WERI-Rb-1 (cell line): Measurements from ENCODE around the gene LEFTY1.
A peak's percentile ranks its signal among the peaks of the same experiment; 100 is the strongest.

Source experiments
- DNase-seq: peaks from one replicate; pipeline ENCODE4 v3.0.0-alpha.2; 2020
- H3K27ac ChIP-seq: fragments of 250-450 bp; sonication (Bioruptor Pico); 2 replicates; pipeline ENCODE4 v1.5.1; 2020; ENCODE audit warnings: mild to moderate bottlenecking, moderate library complexity
- H3K27me3 ChIP-seq: fragments of 250-450 bp; sonication (Bioruptor Pico); 2 replicates; pipeline ENCODE4 v1.5.1; 2021; ENCODE audit warnings: mild to moderate bottlenecking, low read depth, moderate library complexity; ENCODE audit not compliant: insufficient read depth, severe bottlenecking
- H3K36me3 ChIP-seq: fragments of 250-450 bp; sonication (Bioruptor Pico); 2 replicates; pipeline ENCODE4 v1.5.1; 2020; ENCODE audit warnings: mild to moderate bottlenecking, moderate library complexity
- H3K4me3 ChIP-seq: 2 replicates; pipeline ENCODE4 v1.5.1; 2011; ENCODE audit warnings: low read depth, mild to moderate bottlenecking, control low read depth, low read length
- H3K9me3 ChIP-seq: fragments of 250-450 bp; sonication (Bioruptor Pico); 2 replicates; pipeline ENCODE4 v1.5.1; 2021; ENCODE audit warnings: mild to moderate bottlenecking, moderate library complexity; ENCODE audit not compliant: severe bottlenecking
- CTCF ChIP-seq: IDR thresholded peaks from 2 replicates; pipeline ENCODE4 v1.5.1; 2011; ENCODE audit warnings: low read depth, mild to moderate bottlenecking, control low read depth, inconsistent platforms, low read length

The LEFTY1 gene

GRCh38 chr1:225875044-225875815 is 13.7 kb downstream of the LEFTY1 start:
- DNase-seq, result peak; percentile 85
- Histone ChIP-seq H3K9me3 (no peaks in the 10 kb centered on the region), H3K36me3 (no peaks in the 10 kb centered on the region), H3K4me3 (no peak overlapping the region), H3K27ac (peak overlapping the region; percentile 76), H3K27me3 (no peaks in the 10 kb centered on the region)
- no peak for TF ChIP-seq CTCF

DNA sequence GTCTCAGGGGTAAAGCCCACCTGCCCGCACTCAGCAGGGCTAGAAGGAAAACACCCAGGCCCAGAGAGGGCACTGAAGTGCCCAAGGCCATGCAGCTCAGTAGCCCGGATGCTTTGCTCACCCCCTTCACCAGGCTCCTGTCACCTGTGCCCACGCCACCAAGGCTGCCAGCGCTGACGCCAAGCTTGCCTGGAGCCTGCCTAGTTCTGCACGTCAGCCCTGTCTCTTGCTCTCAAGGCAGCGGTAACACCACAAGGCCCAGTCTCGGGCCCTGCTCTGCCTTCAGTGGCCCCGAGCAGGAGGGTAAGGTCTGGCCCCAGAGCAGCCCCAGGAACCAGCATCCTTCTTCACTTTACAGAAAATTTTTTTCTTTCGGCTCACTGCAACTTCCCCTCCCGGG is 14.5 kb downstream of the LEFTY1 start:
- Histone ChIP-seq H3K4me3 (no peak overlapping the region), H3K9me3 (no peaks in the 10 kb centered on the region), H3K27ac (peak overlapping the region; percentile 76), H3K27me3 (no peaks in the 10 kb centered on the region), H3K36me3 (no peaks in the 10 kb centered on the region)
- DNase-seq, result no peak
- TF ChIP-seq CTCF, result no peak

GRCh38 chr1:225873281-225873850 is 15.6 kb downstream of the LEFTY1 start:
- Histone ChIP-seq H3K9me3 (no peaks in the 10 kb centered on the region), H3K27me3 (no peaks in the 10 kb centered on the region), H3K36me3 (no peaks in the 10 kb centered on the region), H3K4me3 (no peak overlapping the region), H3K27ac (no peak overlapping the region)
- no peak for DNase-seq
- no peak for TF ChIP-seq CTCF

- no peak for DNase-seq
- no peak overlapping the region for H3K27ac ChIP-seq
- no peaks in the 10 kb centered on the region for H3K27me3 ChIP-seq
- TF ChIP-seq CTCF, result no peak
- H3K36me3 ChIP-seq, result no peaks in the 10 kb centered on the region
- no peak overlapping the region for H3K4me3 ChIP-seq
- H3K9me3 ChIP-seq, result no peaks in the 10 kb centered on the region
Observed at GRCh38 chr1:225872075-225872430, 16.9 kb downstream of the LEFTY1 start.

- Histone ChIP-seq H3K4me3 (no peak overlapping the region), H3K27me3 (no peaks in the 10 kb centered on the region), H3K27ac (no peak overlapping the region), H3K9me3 (no peaks in the 10 kb centered on the region), H3K36me3 (no peaks in the 10 kb centered on the region)
- no peak for TF ChIP-seq CTCF
- no peak for DNase-seq
Observed at GRCh38 chr1:225871359-225872074, 17.4 kb downstream of the LEFTY1 start.
